HG03342 (cell line): ENCODE measurements around the gene FHL3.
"Not testable (repeated sequence)": the region's sequence is repeated elsewhere in the genome, so short reads cannot be mapped to it uniquely, and the experiment has no call there.

Experiments used
- ATAC-seq: cut with Tn5 transposase; IDR thresholded peaks from one replicate; pipeline ENCODE4 v1.9.1; 2021; ENCODE audit warnings: mild to moderate bottlenecking, moderate library complexity; ENCODE audit not compliant: unreplicated experiment

The FHL3 gene

GRCh38 chr1:37995751-37996345 lies 9.5 kb downstream of the FHL3 start:
- no peak for ATAC-seq

- ATAC-seq, result no peak
Measured at GRCh38 chr1:37994886-37995566, 10.3 kb downstream of the FHL3 start.

GRCh38 chr1:37989361-37989930 lies 15.9 kb downstream of the FHL3 start:
- ATAC-seq, result peak; percentile 22

GRCh38 chr1:37987679-37988078 lies 17.6 kb downstream of the FHL3 start:
- no peak for ATAC-seq

- ATAC-seq, result no peak
Measured at GRCh38 chr1:37983546-37983945, 21.8 kb downstream of the FHL3 start.

GRCh38 chr1:37978541-37978940 lies 26.8 kb downstream of the FHL3 start:
- no peak for ATAC-seq

GRCh38 chr1:37975083-37975482 lies 30.2 kb downstream of the FHL3 start:
- not testable (repeated sequence) for ATAC-seq

- ATAC-seq, result no peak
Measured at GRCh38 chr1:37974567-37974966, 30.7 kb downstream of the FHL3 start.

- ATAC-seq, result not testable (repeated sequence)
Measured at GRCh38 chr1:37973684-37974083, 31.6 kb downstream of the FHL3 start.

GRCh38 chr1:37965301-37965700 lies 40.0 kb downstream of the FHL3 start:
- no peak for ATAC-seq

GRCh38 chr1:37964106-37964505 lies 41.2 kb downstream of the FHL3 start:
- ATAC-seq, result not testable (repeated sequence)

- no peak for ATAC-seq
Measured at GRCh38 chr1:37958690-37959089, 46.6 kb downstream of the FHL3 start.

GRCh38 chr1:37955685-37956084 lies 49.6 kb downstream of the FHL3 start:
- ATAC-seq, result no peak

- ATAC-seq, result no peak
Measured at GRCh38 chr1:37954316-37954971, 50.9 kb downstream of the FHL3 start.

GRCh38 chr1:37952738-37953137 lies 52.6 kb downstream of the FHL3 start:
- no peak for ATAC-seq

GRCh38 chr1:37951783-37952624 lies 53.3 kb downstream of the FHL3 start:
- ATAC-seq, result no peak

- ATAC-seq, result no peak
Measured at GRCh38 chr1:37951041-37951782, 54.1 kb downstream of the FHL3 start.

- ATAC-seq, result no peak
Measured at GRCh38 chr1:37949524-37950152, 55.7 kb downstream of the FHL3 start.

GRCh38 chr1:37948841-37949240 lies 56.5 kb downstream of the FHL3 start:
- ATAC-seq, result no peak

- ATAC-seq, result no peak
Measured at GRCh38 chr1:37948166-37948565, 57.1 kb downstream of the FHL3 start.
